Measurements from ENCODE around the gene HOGA1.
A peak's percentile ranks its signal among the peaks of the same experiment; 100 is the strongest.
"Not testable (repeated sequence)": the region's sequence is repeated elsewhere in the genome, so short reads cannot be mapped to it uniquely, and the experiment has no call there.

The HOGA1 gene

GRCh38 chr10:97551271-97551670, 32.9 kb upstream of the HOGA1 start:
- Histone ChIP-seq H4K20me1 (ENCODE audit: insufficient read depth, low read length) (no peaks in the 10 kb centered on the region), H3K9ac (ENCODE audit: low read length) (no peak overlapping the region), H3K79me2 (ENCODE audit: insufficient read depth, low read length) (no peaks in the 10 kb centered on the region), H3K9me2 (ENCODE audit: low read depth, low read length) (no peaks in the 10 kb centered on the region), H3K9me3 (ENCODE audit: low read length) (no peaks in the 10 kb centered on the region), H3K4me2 (ENCODE audit: low read length) (no peak overlapping the region), H3K4me1 (ENCODE audit: insufficient read depth, low read length, severe bottlenecking) (no peaks in the 10 kb centered on the region), H3K4me3 (ENCODE audit: low read depth, low read length, poor library complexity, severe bottlenecking) (no peak overlapping the region), H3K27ac (ENCODE audit: low read depth, low read length, poor library complexity, severe bottlenecking) (no peak overlapping the region), H2AFZ (ENCODE audit: low read length) (no peak overlapping the region), H3K36me3 (ENCODE audit: insufficient read depth, low read length) (no peaks in the 10 kb centered on the region; the same call in 1 of the 2 replicates), H3K27me3 (ENCODE audit: insufficient read depth, low read length) (no peaks in the 10 kb centered on the region), H3F3A (ENCODE audit: insufficient read depth, low read length) (no peaks in the 10 kb centered on the region)
- TF ChIP-seq EZH2 (IDR thresholded peaks at IDR 0.05; ENCODE audit: borderline replicate concordance, low read length) (no peak), CTCF (IDR thresholded peaks at IDR 0.05; ENCODE audit: low read length) (no peak)

- no peaks in the 10 kb centered on the region for H3K79me2 ChIP-seq (ENCODE audit: insufficient read depth, low read length)
- H2AFZ ChIP-seq (ENCODE audit: low read length): no peak overlapping the region
- no peak overlapping the region for H3K4me2 ChIP-seq (ENCODE audit: low read length)
- H3K9me3 ChIP-seq (ENCODE audit: low read length): no peaks in the 10 kb centered on the region
- no peaks in the 10 kb centered on the region for H3K27me3 ChIP-seq (ENCODE audit: insufficient read depth, low read length)
- TF ChIP-seq EZH2 (IDR thresholded peaks at IDR 0.05; ENCODE audit: borderline replicate concordance, low read length) (no peak), CTCF (IDR thresholded peaks at IDR 0.05; ENCODE audit: low read length) (peak; percentile 43)
- H3K36me3 ChIP-seq (ENCODE audit: insufficient read depth, low read length): no peaks in the 10 kb centered on the region; the same call in 1 of the 2 replicates
- no peaks in the 10 kb centered on the region for H4K20me1 ChIP-seq (ENCODE audit: insufficient read depth, low read length)
- no peak overlapping the region for H3K27ac ChIP-seq (ENCODE audit: low read depth, low read length, poor library complexity, severe bottlenecking)
- no peaks in the 10 kb centered on the region for H3K4me1 ChIP-seq (ENCODE audit: insufficient read depth, low read length, severe bottlenecking)
- H3K9me2 ChIP-seq (ENCODE audit: low read depth, low read length): no peaks in the 10 kb centered on the region
- no peak overlapping the region for H3K9ac ChIP-seq (ENCODE audit: low read length)
- no peak overlapping the region for H3K4me3 ChIP-seq (ENCODE audit: low read depth, low read length, poor library complexity, severe bottlenecking)
- no peaks in the 10 kb centered on the region for H3F3A ChIP-seq (ENCODE audit: insufficient read depth, low read length)
Observed at GRCh38 chr10:97553575-97554031, 30.6 kb upstream of the HOGA1 start.

GRCh38 chr10:97554336-97554735, 29.9 kb upstream of the HOGA1 start:
- H3K4me3 ChIP-seq (ENCODE audit: low read depth, low read length, poor library complexity, severe bottlenecking); H3K4me1 ChIP-seq (ENCODE audit: insufficient read depth, low read length, severe bottlenecking); H4K20me1 ChIP-seq (ENCODE audit: insufficient read depth, low read length); H3K4me2 ChIP-seq (ENCODE audit: low read length); H3K27ac ChIP-seq (ENCODE audit: low read depth, low read length, poor library complexity, severe bottlenecking); H3K9me3 ChIP-seq (ENCODE audit: low read length); H3K9me2 ChIP-seq (ENCODE audit: low read depth, low read length); H3K36me3 ChIP-seq (ENCODE audit: insufficient read depth, low read length); H3F3A ChIP-seq (ENCODE audit: insufficient read depth, low read length); H3K9ac ChIP-seq (ENCODE audit: low read length); H3K27me3 ChIP-seq (ENCODE audit: insufficient read depth, low read length); H3K79me2 ChIP-seq (ENCODE audit: insufficient read depth, low read length); H2AFZ ChIP-seq (ENCODE audit: low read length): not testable (repeated sequence)

GRCh38 chr10:97555541-97555940, 28.6 kb upstream of the HOGA1 start:
- H2AFZ ChIP-seq (ENCODE audit: low read length); H3F3A ChIP-seq (ENCODE audit: insufficient read depth, low read length); H3K4me3 ChIP-seq (ENCODE audit: low read depth, low read length, poor library complexity, severe bottlenecking); H3K4me2 ChIP-seq (ENCODE audit: low read length); H3K4me1 ChIP-seq (ENCODE audit: insufficient read depth, low read length, severe bottlenecking); H3K9me2 ChIP-seq (ENCODE audit: low read depth, low read length); H3K9me3 ChIP-seq (ENCODE audit: low read length); H3K27me3 ChIP-seq (ENCODE audit: insufficient read depth, low read length); H3K27ac ChIP-seq (ENCODE audit: low read depth, low read length, poor library complexity, severe bottlenecking); H3K9ac ChIP-seq (ENCODE audit: low read length); H3K36me3 ChIP-seq (ENCODE audit: insufficient read depth, low read length); H3K79me2 ChIP-seq (ENCODE audit: insufficient read depth, low read length); H4K20me1 ChIP-seq (ENCODE audit: insufficient read depth, low read length): not testable (repeated sequence)

- not testable (repeated sequence) for H3K9me3 ChIP-seq (ENCODE audit: low read length); H3K9ac ChIP-seq (ENCODE audit: low read length); H3K36me3 ChIP-seq (ENCODE audit: insufficient read depth, low read length); H3K27ac ChIP-seq (ENCODE audit: low read depth, low read length, poor library complexity, severe bottlenecking); H3K79me2 ChIP-seq (ENCODE audit: insufficient read depth, low read length); H3K9me2 ChIP-seq (ENCODE audit: low read depth, low read length); H3K4me3 ChIP-seq (ENCODE audit: low read depth, low read length, poor library complexity, severe bottlenecking); H3K4me1 ChIP-seq (ENCODE audit: insufficient read depth, low read length, severe bottlenecking); H4K20me1 ChIP-seq (ENCODE audit: insufficient read depth, low read length); H3K4me2 ChIP-seq (ENCODE audit: low read length); H3F3A ChIP-seq (ENCODE audit: insufficient read depth, low read length); H2AFZ ChIP-seq (ENCODE audit: low read length); H3K27me3 ChIP-seq (ENCODE audit: insufficient read depth, low read length)
Observed at GRCh38 chr10:97560731-97561381, 23.3 kb upstream of the HOGA1 start.

- H3K27me3 ChIP-seq (ENCODE audit: insufficient read depth, low read length); H3K9ac ChIP-seq (ENCODE audit: low read length); H2AFZ ChIP-seq (ENCODE audit: low read length); H3K4me1 ChIP-seq (ENCODE audit: insufficient read depth, low read length, severe bottlenecking); H3K9me3 ChIP-seq (ENCODE audit: low read length); H3K4me3 ChIP-seq (ENCODE audit: low read depth, low read length, poor library complexity, severe bottlenecking); H3K36me3 ChIP-seq (ENCODE audit: insufficient read depth, low read length); H3K4me2 ChIP-seq (ENCODE audit: low read length); H3K9me2 ChIP-seq (ENCODE audit: low read depth, low read length); H3K27ac ChIP-seq (ENCODE audit: low read depth, low read length, poor library complexity, severe bottlenecking); H3K79me2 ChIP-seq (ENCODE audit: insufficient read depth, low read length); H3F3A ChIP-seq (ENCODE audit: insufficient read depth, low read length); H4K20me1 ChIP-seq (ENCODE audit: insufficient read depth, low read length): not testable (repeated sequence)
Observed at GRCh38 chr10:97561386-97562077, 22.7 kb upstream of the HOGA1 start.
